GM18870 (cell line): ENCODE data around the gene PRR14L.
"Not testable (repeated sequence)": the region's sequence is repeated elsewhere in the genome, so short reads cannot be mapped to it uniquely, and the experiment has no call there.

ENCODE experiments used
- ATAC-seq: cut with Tn5 transposase; IDR thresholded peaks from one replicate; pipeline ENCODE4 v1.9.1; 2021; ENCODE audit warnings: moderate library complexity; ENCODE audit not compliant: unreplicated experiment

Gene PRR14L

GRCh38 chr22:31742115-31742514 lies 7.8 kb downstream of the PRR14L start:
- no peak for ATAC-seq

GRCh38 chr22:31740314-31740713 lies 9.6 kb downstream of the PRR14L start:
- not testable (repeated sequence) for ATAC-seq

GRCh38 chr22:31739795-31740201 lies 10.1 kb downstream of the PRR14L start:
- no peak for ATAC-seq

- ATAC-seq = no peak
Measured at GRCh38 chr22:31738566-31738965, 11.4 kb downstream of the PRR14L start.

- ATAC-seq = no peak
Measured at GRCh38 chr22:31737932-31738331, 12.0 kb downstream of the PRR14L start.

- no peak for ATAC-seq
Measured at GRCh38 chr22:31736458-31736857, 13.5 kb downstream of the PRR14L start.

GRCh38 chr22:31734512-31734911 lies 15.4 kb downstream of the PRR14L start:
- ATAC-seq = no peak

- no peak for ATAC-seq
Measured at GRCh38 chr22:31733580-31734079, 16.3 kb downstream of the PRR14L start.

GRCh38 chr22:31732089-31732829 lies 17.7 kb downstream of the PRR14L start:
- ATAC-seq = no peak

GRCh38 chr22:31730344-31730711 lies 19.6 kb downstream of the PRR14L start:
- ATAC-seq = no peak

- ATAC-seq = no peak
Measured at GRCh38 chr22:31728857-31729256, 21.1 kb downstream of the PRR14L start.

GRCh38 chr22:31726692-31727091 lies 23.2 kb downstream of the PRR14L start:
- ATAC-seq = no peak

GRCh38 chr22:31723723-31724122 lies 26.2 kb downstream of the PRR14L start:
- no peak for ATAC-seq

- ATAC-seq = no peak
Measured at GRCh38 chr22:31719850-31720471, 30.0 kb downstream of the PRR14L start.

GRCh38 chr22:31715147-31715778 lies 34.7 kb downstream of the PRR14L start:
- ATAC-seq = no peak

- not testable (repeated sequence) for ATAC-seq
Measured at GRCh38 chr22:31711226-31711625, 38.7 kb downstream of the PRR14L start.

GRCh38 chr22:31707519-31707918 lies 42.4 kb downstream of the PRR14L start:
- no peak for ATAC-seq

GRCh38 chr22:31695423-31695822 lies 54.5 kb downstream of the PRR14L start:
- ATAC-seq = no peak

GRCh38 chr22:31694046-31694445 lies 55.9 kb downstream of the PRR14L start:
- not testable (repeated sequence) for ATAC-seq

- no peak for ATAC-seq
Measured at GRCh38 chr22:31692186-31692886, 57.6 kb downstream of the PRR14L start.

- ATAC-seq = no peak
Measured at GRCh38 chr22:31691408-31691807, 58.5 kb downstream of the PRR14L start.
